GM23338 (cell line): ENCODE results near the gene RPS6KA4. TPM values are rescaled to one million over a fixed set of nuclear protein-coding genes. Genes with fewer than 3 reads are reported as not detected.

ENCODE experiments used
- ATAC-seq: fragments of 200-7000 bp; cut with Tn5 transposase; 3 replicates; pipeline ENCODE4 v1.9.1; 2020
- DNase-seq: peaks from one replicate; pipeline ENCODE4 v3.0.0-alpha.2; 2015; ENCODE audit warnings: low spot score
- H2AFZ ChIP-seq: fragments of 200-600 bp; sonication (generic); 2 replicates; pipeline ENCODE4 v1.8.0; 2016; ENCODE audit warnings: antibody characterized with exemption, mild to moderate bottlenecking, moderate library complexity
- H3F3A ChIP-seq: fragments of 200-600 bp; sonication (generic); replicated peaks from 2 replicates; pipeline ENCODE4 v1.8.0; 2017; ENCODE audit warnings: antibody characterized with exemption, mixed run types, low read depth
- H3K27ac ChIP-seq: fragments of 200-600 bp; sonication (generic); 2 replicates; pipeline ENCODE4 v1.6.1; 2016; ENCODE audit warnings: low read depth
- H3K27me3 ChIP-seq: fragments of 200-600 bp; sonication (generic); 2 replicates; pipeline ENCODE4 v1.8.0; 2016; ENCODE audit warnings: mild to moderate bottlenecking, mixed run types, moderate library complexity; ENCODE audit not compliant: insufficient read depth
- H3K36me3 ChIP-seq: fragments of 200-600 bp; sonication (generic); 2 replicates; pipeline ENCODE4 v1.8.0; 2016; ENCODE audit warnings: mild to moderate bottlenecking; ENCODE audit not compliant: insufficient read depth
- H3K4me1 ChIP-seq: fragments of 200-600 bp; sonication (generic); 2 replicates; pipeline ENCODE4 v1.8.0; 2016; ENCODE audit warnings: mild to moderate bottlenecking, moderate library complexity; ENCODE audit not compliant: insufficient read depth
- H3K4me2 ChIP-seq: fragments of 200-600 bp; sonication (generic); 2 replicates; pipeline ENCODE4 v1.7.1; 2017; ENCODE audit warnings: mixed run types
- H3K4me3 ChIP-seq: fragments of 200-600 bp; sonication (generic); 2 replicates; pipeline ENCODE4 v1.6.1; 2016; ENCODE audit warnings: mixed run types
- H3K79me2 ChIP-seq: fragments of 200-600 bp; sonication (generic); replicated peaks from 2 replicates; pipeline ENCODE4 v1.8.0; 2017; ENCODE audit warnings: mild to moderate bottlenecking; ENCODE audit not compliant: insufficient read depth
- H3K9me2 ChIP-seq: fragments of 200-600 bp; sonication (generic); 2 replicates; pipeline ENCODE4 v1.8.0; 2017; ENCODE audit not compliant: insufficient read depth
- H4K20me1 ChIP-seq: fragments of 200-600 bp; sonication (generic); replicated peaks from 2 replicates; pipeline ENCODE4 v1.8.0; 2017; ENCODE audit warnings: mild to moderate bottlenecking; ENCODE audit not compliant: insufficient read depth
- H3K27ac Mint-ChIP-seq: 2 replicates; pipeline ENCODE4 v1.8.0; 2020; ENCODE audit warnings: inconsistent platforms, mild to moderate bottlenecking, moderate library complexity, mixed read lengths
- H3K27me3 Mint-ChIP-seq: 3 replicates; pipeline ENCODE4 v1.8.0; 2022; ENCODE audit warnings: low read depth, mild to moderate bottlenecking, moderate library complexity, mixed read lengths, inconsistent platforms; ENCODE audit not compliant: insufficient read depth, poor library complexity
- H3K36me3 Mint-ChIP-seq: 3 replicates; pipeline ENCODE4 v1.8.0; 2021; ENCODE audit warnings: low read depth, mild to moderate bottlenecking, inconsistent platforms, moderate library complexity, mixed read lengths
- H3K4me1 Mint-ChIP-seq: 3 replicates; pipeline ENCODE4 v1.8.0; 2020; ENCODE audit warnings: mild to moderate bottlenecking, inconsistent platforms, mixed read lengths
- H3K4me3 Mint-ChIP-seq: 3 replicates; pipeline ENCODE4 v1.8.0; 2021; ENCODE audit warnings: moderate library complexity, mild to moderate bottlenecking, inconsistent platforms, mixed read lengths
- H3K9me3 Mint-ChIP-seq: 3 replicates; pipeline ENCODE4 v1.8.0; 2020; ENCODE audit warnings: moderate library complexity, mild to moderate bottlenecking, inconsistent platforms, mixed read lengths
- CTCF ChIP-seq, 2 experiments: fragments of 200-600 bp in 1 of 2; sonication (generic) in 1 of 2; conservative IDR thresholded peaks; 2 replicates each; pipeline versions ENCODE4 v1.5.1 to v1.6.1; 2016 to 2017; ENCODE audit warnings: antibody characterized with exemption in 2 of 2, low read depth in 2 of 2, mild to moderate bottlenecking in 2 of 2, moderate library complexity in 1 of 2
- EZH2 ChIP-seq: fragments of 200-600 bp; sonication (generic); IDR thresholded peaks from one replicate; pipeline ENCODE4 v1.8.0; 2017; ENCODE audit warnings: antibody characterized with exemption, mild to moderate bottlenecking, low read depth; ENCODE audit not compliant: unreplicated experiment
- EZH2phosphoT487 ChIP-seq: fragments of 200-600 bp; sonication (generic); IDR thresholded peaks from one replicate; pipeline ENCODE4 v1.8.1; 2018; ENCODE audit warnings: antibody characterized with exemption; ENCODE audit not compliant: unreplicated experiment
- JUNB ChIP-seq: IDR thresholded peaks from one replicate; pipeline ENCODE4 v1.6.1; 2016; ENCODE audit warnings: antibody characterized with exemption; ENCODE audit not compliant: unreplicated experiment
- NANOG ChIP-seq: IDR thresholded peaks from 2 replicates; pipeline ENCODE4 v1.6.1; 2016; ENCODE audit warnings: antibody characterized with exemption, borderline replicate concordance
- STAT1 ChIP-seq: IDR thresholded peaks from one replicate; pipeline ENCODE4 v1.6.1; 2016; ENCODE audit warnings: antibody characterized with exemption; ENCODE audit not compliant: unreplicated experiment
- ZNF114 ChIP-seq: fragments of 250-450 bp; sonication (Bioruptor Pico); IDR thresholded peaks from 2 replicates; pipeline ENCODE4 v1.5.0; 2020; ENCODE audit warnings: mild to moderate bottlenecking, moderate library complexity
- ZNF331 ChIP-seq: fragments of 250-450 bp; sonication (Bioruptor Pico); IDR thresholded peaks from 2 replicates; pipeline ENCODE4 v1.5.0; 2020; ENCODE audit warnings: low read depth, mild to moderate bottlenecking, moderate library complexity
- polyA plus RNA-seq: library from polyadenylated mRNA; unstranded; fragments of >200 nt; fragmentation: Nextera tagmentation; extraction: Ambion mirVana; gene quantifications from 2 replicates; pipeline ENCODE4 v1.2.1, GENCODE V29; 2016
- total RNA-seq: library from RNA; depleted of rRNA; stranded (reverse); fragments of >200 nt; shearing (Covaris generic); gene quantifications from 2 replicates; pipeline ENCODE4 v1.2.3, GENCODE V29; 2014
- TF ChIP-seq, protein P1 (sequence below): fragments of 250-450 bp; sonication (Bioruptor Pico); IDR thresholded peaks from 2 replicates; pipeline ENCODE4 v1.5.0; 2020; ENCODE audit warnings: mild to moderate bottlenecking, moderate library complexity

The RPS6KA4 gene
- total and polyA plus RNA-seq, 2 experiments from 2014 or later: 3.5 to 19.9 TPM

- TF ChIP-seq, protein P1, sequence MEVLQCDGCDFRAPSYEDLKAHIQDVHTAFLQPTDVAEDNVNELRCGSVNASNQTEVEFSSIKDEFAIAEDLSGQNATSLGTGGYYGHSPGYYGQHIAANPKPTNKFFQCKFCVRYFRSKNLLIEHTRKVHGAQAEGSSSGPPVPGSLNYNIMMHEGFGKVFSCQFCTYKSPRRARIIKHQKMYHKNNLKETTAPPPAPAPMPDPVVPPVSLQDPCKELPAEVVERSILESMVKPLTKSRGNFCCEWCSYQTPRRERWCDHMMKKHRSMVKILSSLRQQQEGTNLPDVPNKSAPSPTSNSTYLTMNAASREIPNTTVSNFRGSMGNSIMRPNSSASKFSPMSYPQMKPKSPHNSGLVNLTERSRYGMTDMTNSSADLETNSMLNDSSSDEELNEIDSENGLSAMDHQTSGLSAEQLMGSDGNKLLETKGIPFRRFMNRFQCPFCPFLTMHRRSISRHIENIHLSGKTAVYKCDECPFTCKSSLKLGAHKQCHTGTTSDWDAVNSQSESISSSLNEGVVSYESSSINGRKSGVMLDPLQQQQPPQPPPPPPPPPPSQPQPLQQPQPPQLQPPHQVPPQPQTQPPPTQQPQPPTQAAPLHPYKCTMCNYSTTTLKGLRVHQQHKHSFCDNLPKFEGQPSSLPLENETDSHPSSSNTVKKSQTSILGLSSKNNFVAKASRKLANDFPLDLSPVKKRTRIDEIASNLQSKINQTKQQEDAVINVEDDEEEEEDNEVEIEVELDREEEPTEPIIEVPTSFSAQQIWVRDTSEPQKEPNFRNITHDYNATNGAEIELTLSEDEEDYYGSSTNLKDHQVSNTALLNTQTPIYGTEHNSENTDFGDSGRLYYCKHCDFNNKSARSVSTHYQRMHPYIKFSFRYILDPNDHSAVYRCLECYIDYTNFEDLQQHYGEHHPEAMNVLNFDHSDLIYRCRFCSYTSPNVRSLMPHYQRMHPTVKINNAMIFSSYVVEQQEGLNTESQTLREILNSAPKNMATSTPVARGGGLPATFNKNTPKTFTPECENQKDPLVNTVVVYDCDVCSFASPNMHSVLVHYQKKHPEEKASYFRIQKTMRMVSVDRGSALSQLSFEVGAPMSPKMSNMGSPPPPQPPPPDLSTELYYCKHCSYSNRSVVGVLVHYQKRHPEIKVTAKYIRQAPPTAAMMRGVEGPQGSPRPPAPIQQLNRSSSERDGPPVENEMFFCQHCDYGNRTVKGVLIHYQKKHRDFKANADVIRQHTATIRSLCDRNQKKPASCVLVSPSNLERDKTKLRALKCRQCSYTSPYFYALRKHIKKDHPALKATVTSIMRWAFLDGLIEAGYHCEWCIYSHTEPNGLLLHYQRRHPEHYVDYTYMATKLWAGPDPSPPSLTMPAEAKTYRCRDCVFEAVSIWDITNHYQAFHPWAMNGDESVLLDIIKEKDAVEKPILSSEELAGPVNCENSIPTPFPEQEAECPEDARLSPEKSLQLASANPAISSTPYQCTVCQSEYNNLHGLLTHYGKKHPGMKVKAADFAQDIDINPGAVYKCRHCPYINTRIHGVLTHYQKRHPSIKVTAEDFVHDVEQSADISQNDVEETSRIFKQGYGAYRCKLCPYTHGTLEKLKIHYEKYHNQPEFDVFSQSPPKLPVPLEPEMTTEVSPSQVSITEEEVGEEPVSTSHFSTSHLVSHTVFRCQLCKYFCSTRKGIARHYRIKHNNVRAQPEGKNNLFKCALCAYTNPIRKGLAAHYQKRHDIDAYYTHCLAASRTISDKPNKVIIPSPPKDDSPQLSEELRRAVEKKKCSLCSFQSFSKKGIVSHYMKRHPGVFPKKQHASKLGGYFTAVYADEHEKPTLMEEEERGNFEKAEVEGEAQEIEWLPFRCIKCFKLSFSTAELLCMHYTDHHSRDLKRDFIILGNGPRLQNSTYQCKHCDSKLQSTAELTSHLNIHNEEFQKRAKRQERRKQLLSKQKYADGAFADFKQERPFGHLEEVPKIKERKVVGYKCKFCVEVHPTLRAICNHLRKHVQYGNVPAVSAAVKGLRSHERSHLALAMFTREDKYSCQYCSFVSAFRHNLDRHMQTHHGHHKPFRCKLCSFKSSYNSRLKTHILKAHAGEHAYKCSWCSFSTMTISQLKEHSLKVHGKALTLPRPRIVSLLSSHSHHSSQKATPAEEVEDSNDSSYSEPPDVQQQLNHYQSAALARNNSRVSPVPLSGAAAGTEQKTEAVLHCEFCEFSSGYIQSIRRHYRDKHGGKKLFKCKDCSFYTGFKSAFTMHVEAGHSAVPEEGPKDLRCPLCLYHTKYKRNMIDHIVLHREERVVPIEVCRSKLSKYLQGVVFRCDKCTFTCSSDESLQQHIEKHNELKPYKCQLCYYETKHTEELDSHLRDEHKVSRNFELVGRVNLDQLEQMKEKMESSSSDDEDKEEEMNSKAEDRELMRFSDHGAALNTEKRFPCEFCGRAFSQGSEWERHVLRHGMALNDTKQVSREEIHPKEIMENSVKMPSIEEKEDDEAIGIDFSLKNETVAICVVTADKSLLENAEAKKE (CRISPR knock-in tag): no peak
- TF ChIP-seq EZH2: no peak
- TF ChIP-seq JUNB: no peak
- no peak for TF ChIP-seq NANOG
- TF ChIP-seq EZH2phosphoT487: no peak
- no peak for TF ChIP-seq ZNF331 (CRISPR knock-in tag)
- TF ChIP-seq STAT1: no peak
- TF ChIP-seq ZNF114 (CRISPR knock-in tag): no peak
Measured at GRCh38 chr11:64330888-64331287, 28.1 kb upstream of the RPS6KA4 start (continued).

DNA sequence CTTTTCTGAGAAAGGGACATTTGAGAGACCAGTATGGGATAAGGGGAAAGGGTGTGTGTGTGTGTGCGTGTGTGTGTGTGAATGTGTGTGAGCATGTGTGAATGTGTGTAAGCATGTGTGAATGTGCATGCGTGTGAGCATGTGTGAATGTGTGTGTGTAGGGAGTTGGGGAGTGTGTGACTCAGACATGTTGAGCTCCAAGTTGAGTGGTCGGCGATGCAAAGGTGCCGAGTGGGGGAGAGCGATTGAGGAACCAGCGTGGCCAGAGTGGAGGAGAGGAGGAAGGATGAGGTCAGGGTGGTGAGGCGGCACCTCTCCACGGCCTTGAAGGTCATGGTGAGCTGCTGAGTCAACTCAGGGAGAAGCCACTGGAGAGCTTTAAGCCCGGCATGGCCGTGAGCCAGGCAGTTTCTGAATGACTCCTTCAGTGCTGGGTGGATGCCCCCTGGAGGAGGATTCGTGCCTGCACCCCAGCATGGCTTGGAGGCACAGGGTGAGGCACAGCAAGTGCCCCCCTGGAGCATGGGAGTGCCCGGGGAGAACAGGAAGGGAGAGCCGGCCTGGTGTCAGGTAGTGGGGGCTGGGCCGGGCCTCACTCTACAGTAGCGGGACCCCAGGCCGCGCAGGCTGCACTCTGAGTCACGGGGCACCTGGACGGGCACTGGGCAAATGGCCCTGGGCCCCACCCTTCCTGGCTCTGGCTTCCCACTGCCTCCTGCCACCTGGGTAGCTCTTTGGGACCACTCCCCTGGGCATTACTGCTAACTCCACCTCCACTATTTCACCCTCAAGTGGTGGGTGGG is 27.2 kb upstream of the RPS6KA4 start:
- H3K79me2 ChIP-seq: no peaks in the 10 kb centered on the region
- Mint-ChIP-seq H3K4me1 (peaks cover 9% of the 10 kb centered on the region), H3K36me3 (no peaks in the 10 kb centered on the region), H3K27me3 (peaks cover 8% of the 10 kb centered on the region), H3K9me3 (no peaks in the 10 kb centered on the region), H3K27ac (no peak overlapping the region), H3K4me3 (no peak overlapping the region)
- DNase-seq (peak; percentile 71), ATAC-seq (peak; percentile 90)
- no peak overlapping the region for H3K4me3 ChIP-seq
- no peak overlapping the region for H3K4me2 ChIP-seq
- TF ChIP-seq CTCF (conservative IDR thresholded peaks at IDR 0.05; ENCODE audit: low read depth in 2 of 2): peak; percentile 54 to 73
- no peak for TF ChIP-seq ZNF331 (CRISPR knock-in tag)
- no peaks in the 10 kb centered on the region for H3K36me3 ChIP-seq
- H3K27ac ChIP-seq: no peak overlapping the region
- peak overlapping the region; percentile 59 for H2AFZ ChIP-seq
- peaks cover 3% of the 10 kb centered on the region; the same call in 1 of the 2 replicates for H3K4me1 ChIP-seq
- no peaks in the 10 kb centered on the region for H3K9me2 ChIP-seq
- 0 out of 2 replicates have a peak, but pooled peaks cover 6% of the 10 kb centered on the region for H3F3A ChIP-seq
- no peaks in the 10 kb centered on the region for H3K27me3 ChIP-seq
- H4K20me1 ChIP-seq: no peaks in the 10 kb centered on the region
